IMR-90 (cell line): ENCODE results near the gene ZNF641.

ENCODE experiments used
- CTCF ChIP-seq: conservative IDR thresholded peaks from 2 replicates; pipeline ENCODE4 v1.5.1; 2012; ENCODE audit warnings: mild to moderate bottlenecking, low read depth, low read length, improper control_type of control experiment
- FOS ChIP-seq: fragments of 150-350 bp; IDR thresholded peaks from 2 replicates; pipeline ENCODE4 v1.6.1; 2016; ENCODE audit warnings: low read depth, low read length
- MAFK ChIP-seq: IDR thresholded peaks from 2 replicates; pipeline ENCODE4 v1.6.1; 2012; ENCODE audit warnings: low read depth, low read length, improper control_type of control experiment
- POLR2A ChIP-seq: IDR thresholded peaks from 2 replicates; pipeline ENCODE4 v1.6.1; 2012; ENCODE audit warnings: mild to moderate bottlenecking, low read depth, low read length
- RCOR1 ChIP-seq: IDR thresholded peaks from 2 replicates; pipeline ENCODE4 v1.6.1; 2012; ENCODE audit warnings: mild to moderate bottlenecking, low read length, improper control_type of control experiment; ENCODE audit not compliant: insufficient replicate concordance

- TF ChIP-seq POLR2A: no peak
- no peak for TF ChIP-seq RCOR1
- no peak for TF ChIP-seq CTCF
- no peak for TF ChIP-seq MAFK
- no peak for TF ChIP-seq FOS
Observed at GRCh38 chr12:48300774-48301173, 49.9 kb downstream of the ZNF641 start.
